Measurements from ENCODE around the gene EXOC5.

Gene EXOC5

GRCh38 chr14:57268161-57269069 lies at the start of gene EXOC5, which contains the start of gene AP5M1:
Gene EXOC5, minus strand, starts transcription at chr14:57268905. Its CDS starts 257 bp downstream, at chr14:57268648.
Gene AP5M1, plus strand, starts transcription at chr14:57268971. Its CDS starts 344 bp downstream, at chr14:57269315.
- TF ChIP-seq, protein P1, sequence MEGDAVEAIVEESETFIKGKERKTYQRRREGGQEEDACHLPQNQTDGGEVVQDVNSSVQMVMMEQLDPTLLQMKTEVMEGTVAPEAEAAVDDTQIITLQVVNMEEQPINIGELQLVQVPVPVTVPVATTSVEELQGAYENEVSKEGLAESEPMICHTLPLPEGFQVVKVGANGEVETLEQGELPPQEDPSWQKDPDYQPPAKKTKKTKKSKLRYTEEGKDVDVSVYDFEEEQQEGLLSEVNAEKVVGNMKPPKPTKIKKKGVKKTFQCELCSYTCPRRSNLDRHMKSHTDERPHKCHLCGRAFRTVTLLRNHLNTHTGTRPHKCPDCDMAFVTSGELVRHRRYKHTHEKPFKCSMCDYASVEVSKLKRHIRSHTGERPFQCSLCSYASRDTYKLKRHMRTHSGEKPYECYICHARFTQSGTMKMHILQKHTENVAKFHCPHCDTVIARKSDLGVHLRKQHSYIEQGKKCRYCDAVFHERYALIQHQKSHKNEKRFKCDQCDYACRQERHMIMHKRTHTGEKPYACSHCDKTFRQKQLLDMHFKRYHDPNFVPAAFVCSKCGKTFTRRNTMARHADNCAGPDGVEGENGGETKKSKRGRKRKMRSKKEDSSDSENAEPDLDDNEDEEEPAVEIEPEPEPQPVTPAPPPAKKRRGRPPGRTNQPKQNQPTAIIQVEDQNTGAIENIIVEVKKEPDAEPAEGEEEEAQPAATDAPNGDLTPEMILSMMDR (IDR thresholded peaks at IDR 0.05; ENCODE audit: low read depth, low read length): no peak
- peak within 1 kb of the TSS; percentile 93 for H3K4me3 ChIP-seq (ENCODE audit: low read depth, low read length)

DNA sequence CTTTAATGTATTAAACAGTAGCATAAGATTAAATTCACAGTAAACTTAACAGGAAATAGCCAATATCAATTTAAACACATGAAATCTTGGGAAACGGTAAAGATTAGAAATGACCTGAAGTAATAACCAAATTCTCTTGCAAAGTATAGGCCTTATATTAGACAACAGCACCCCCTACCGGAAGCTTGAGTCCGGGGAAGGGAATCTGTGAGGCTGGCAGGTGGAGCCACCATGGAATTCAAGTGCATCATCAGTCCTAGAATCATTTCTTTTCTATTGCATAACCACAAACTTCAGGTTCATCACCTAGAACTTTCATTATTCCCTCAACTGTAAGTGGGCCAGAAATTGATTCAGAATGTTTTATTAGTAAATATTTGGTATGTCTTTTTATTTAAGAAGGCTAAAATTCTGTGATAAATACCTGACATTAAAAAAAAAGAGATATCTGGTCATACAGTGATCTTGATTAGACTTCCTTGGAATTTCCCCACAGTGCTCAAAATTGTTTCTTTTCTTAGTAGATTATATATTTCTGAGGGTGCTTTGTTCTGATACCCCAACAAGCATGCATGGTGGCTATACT lies 48.6 kb upstream of the EXOC5 start:
- H3K4me3 ChIP-seq (ENCODE audit: low read depth, low read length): no peak overlapping the region
- TF ChIP-seq, protein P1 (IDR thresholded peaks at IDR 0.05; ENCODE audit: low read depth, low read length): peak; percentile 77

DNA sequence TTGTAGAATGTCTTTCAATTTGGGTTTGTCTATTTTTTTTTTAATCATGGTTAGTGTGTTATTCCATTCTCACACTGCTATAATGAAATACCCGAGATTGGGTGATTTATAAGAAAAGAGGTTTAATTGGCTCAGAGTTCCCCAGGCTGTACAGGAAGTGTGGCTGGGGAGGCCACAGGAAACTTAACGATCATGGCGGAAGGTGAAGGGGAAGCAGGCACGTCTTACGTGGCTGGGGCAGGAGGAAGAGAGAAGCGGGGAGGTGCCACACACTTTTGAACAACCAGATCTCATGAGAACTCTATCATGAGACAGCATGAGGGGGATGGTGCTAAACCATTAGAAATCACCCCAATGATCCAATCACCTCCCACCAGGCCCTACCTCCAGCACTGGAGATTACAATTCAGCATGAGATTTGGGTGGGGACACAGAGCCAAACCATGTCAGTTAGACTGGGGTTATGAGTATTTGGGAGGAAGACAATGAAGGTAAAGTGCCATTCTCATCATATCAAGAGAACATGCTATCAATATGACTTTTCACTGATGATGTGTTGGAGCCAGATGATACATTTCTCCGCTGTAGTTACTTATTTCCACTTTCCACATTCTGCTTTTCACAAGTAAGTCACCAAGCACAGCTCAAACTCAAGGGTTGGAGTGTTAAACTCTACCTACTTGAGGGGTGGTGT lies 45.8 kb upstream of the EXOC5 start:
- no peak overlapping the region for H3K4me3 ChIP-seq (ENCODE audit: low read depth, low read length)
- TF ChIP-seq, protein P1 (IDR thresholded peaks at IDR 0.05; ENCODE audit: low read depth, low read length): no peak

DNA sequence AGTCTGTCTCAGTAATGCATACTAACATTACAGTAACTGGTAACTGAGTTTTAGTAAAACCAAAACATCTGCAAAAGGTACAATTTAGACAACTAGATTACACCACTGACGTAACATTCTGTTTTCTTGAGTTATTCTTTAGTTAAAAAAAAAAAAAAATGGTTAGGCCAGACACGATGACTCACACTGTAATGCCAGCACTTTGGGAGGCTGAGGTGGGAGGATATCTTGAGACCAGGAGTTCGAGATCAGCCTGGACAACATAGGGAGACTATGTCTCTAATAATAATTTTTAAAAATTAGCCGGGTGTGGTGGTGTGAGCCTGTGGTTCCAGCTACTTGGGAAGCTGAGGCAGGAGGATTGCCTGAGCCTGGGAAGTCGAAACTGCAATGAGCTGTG lies 34.2 kb upstream of the EXOC5 start:
- H3K4me3 ChIP-seq (ENCODE audit: low read depth, low read length): no peak overlapping the region
- TF ChIP-seq, protein P1 (IDR thresholded peaks at IDR 0.05; ENCODE audit: low read depth, low read length): no peak

- TF ChIP-seq, protein P1 (IDR thresholded peaks at IDR 0.05; ENCODE audit: low read depth, low read length): no peak
- H3K4me3 ChIP-seq (ENCODE audit: low read depth, low read length): no peak overlapping the region
These were observed 30.8 kb upstream of the EXOC5 start for GRCh38 chr14:57299511-57299910.

DNA sequence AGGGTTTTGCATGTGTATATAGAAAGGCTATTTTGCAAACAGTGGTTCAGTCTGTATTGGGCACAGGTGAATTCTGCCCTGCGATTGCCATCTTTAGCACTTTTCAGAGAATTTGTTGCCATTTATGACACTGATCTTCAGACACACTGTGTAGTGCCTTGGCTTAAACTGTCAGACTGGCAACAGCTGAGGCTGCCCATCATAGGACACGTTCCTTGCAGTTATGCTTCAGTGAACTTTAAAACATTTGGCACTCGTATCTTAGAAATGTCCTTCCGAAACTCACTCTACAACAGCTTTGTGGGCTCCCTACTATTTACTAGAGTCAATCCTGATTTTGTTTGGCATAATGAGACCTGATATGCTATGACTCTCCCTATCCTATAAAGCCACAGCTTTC lies 29.1 kb upstream of the EXOC5 start:
- no peak overlapping the region for H3K4me3 ChIP-seq (ENCODE audit: low read depth, low read length)
- TF ChIP-seq, protein P1 (IDR thresholded peaks at IDR 0.05; ENCODE audit: low read depth, low read length): no peak

Data from WI38 (cell line).